GM19467 (cell line): ENCODE data around the gene SRCAP.

Experiments used
- ATAC-seq: cut with Tn5 transposase; IDR thresholded peaks from one replicate; pipeline ENCODE4 v1.9.1; 2021; ENCODE audit warnings: mild to moderate bottlenecking, moderate library complexity; ENCODE audit not compliant: unreplicated experiment

Gene SRCAP

DNA sequence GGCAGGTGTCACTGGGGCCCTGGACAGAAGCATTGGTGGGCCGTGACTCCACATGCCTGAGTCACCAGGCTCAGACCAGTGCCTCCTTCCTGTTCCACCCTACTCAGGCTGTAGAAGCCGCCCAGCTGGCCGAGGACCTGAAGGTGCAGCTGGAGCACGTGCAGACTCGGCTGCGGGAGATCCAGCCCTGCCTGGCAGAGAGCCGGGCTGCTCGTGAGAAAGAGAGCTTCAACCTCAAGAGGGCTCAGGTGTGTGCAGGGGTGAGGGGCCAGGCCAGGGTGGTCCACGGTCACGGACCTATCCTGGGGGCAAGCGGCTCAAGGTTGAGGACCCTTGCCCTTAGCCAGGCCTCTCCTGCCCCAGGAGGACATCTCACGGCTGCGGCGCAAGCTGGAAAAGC, 72.8 kb downstream of the SRCAP start:
- no peak for ATAC-seq

DNA sequence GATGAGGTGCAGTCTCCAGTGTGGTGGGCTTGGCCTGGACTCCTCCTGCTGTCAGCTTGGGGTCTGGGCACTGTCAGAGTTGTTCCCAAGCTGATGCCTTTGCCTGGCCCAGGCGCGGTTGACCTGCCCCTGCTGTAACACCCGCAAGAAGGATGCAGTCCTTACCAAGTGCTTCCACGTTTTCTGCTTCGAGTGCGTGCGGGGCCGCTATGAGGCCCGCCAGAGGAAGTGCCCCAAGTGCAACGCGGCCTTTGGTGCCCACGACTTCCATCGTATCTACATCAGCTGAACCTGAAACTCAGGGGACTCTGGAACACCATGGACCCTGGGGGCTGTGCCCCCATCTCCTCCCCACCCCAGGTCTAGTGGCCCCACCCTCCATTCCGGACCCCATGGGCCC, 74.9 kb downstream of the SRCAP start:
- ATAC-seq: no peak

DNA sequence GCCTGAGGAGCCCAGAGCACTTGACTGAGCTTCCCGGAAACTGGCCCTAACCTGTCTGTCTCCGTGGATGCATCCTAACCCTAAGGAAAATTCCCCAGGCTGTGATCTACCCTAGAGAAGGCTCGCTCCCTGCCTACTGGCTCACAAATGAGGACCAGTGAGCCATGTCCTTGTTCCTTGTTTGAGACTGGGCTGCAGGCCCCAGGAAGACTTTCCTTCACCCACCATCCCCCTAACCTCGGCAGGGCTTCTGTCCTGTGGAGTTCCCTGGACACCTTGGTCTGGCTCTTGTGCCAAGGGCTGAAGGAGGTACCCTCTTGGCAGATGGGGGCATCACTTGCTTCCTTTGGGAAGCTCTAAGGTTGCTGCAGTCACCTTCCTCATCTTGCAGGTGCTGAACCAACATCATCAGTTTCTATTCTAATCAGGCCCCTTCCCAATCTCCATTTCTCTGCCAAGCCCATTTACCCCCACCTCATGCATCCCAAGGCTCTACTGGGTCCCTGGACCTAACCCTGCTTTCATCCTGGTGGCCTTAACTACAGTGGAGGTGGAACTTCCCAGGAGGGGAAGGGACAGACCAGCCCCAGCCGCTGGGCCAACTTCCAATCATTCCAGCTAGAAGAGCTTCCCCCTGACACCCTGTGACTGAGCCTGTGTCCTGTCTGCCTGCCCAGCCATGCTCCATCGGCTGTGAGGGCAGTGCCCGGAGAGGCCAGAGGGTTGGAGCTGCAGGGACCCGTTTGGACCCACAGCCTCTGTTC, 75.6 kb downstream of the SRCAP start:
- no peak for ATAC-seq

DNA sequence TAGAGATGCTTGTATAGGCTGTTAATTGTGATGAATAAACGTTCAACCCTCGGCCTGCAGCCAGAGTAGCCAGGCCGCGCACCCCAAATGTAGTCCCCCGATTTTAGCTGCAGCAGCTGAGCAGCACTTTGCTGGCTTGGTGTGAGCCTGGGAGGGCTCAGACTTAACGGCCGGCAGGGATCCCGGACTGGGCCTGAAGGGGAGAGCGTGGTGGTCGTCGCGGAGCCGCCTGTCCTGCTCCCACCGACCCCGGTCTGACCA, 76.1 kb downstream of the SRCAP start:
- ATAC-seq: no peak

DNA sequence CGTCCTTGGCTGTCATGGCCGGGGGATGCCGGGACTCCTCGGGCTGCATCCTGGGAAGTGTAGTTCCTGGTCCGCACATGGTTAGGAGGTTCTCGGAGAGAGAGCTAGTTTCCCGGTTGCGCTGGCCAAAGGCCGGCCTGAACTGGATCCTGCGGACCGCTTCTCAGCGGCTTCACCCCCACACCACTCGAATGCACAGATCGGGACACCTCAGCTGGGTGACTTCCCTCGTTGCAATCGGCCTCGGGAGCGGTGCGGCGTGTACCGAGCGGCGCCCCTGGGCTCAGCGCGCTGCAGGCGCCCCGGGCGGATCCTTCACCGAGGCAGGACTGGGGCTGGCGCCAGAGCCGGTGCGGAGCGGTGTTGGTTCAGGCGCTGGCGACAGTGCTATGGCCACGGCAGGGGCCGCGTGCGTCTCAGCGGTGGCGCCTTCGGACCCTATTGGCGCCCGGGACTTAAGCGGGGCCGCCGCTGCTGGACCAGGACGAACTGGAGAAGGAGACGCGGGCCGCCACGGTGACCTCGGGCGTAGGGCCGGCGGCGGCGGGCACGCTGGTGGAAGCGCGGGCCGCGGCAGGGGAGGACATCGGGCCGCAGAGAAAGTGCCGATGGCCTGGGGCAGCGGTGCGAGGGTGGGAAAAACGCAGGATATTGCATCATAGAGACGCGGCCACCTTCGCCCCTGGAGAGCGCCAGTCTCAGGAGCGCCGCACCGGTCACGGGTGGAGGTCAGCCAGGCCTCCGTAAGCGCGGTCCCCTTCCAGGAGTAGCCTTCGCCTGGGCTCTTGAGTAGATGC, 76.6 kb downstream of the SRCAP start:
- no peak for ATAC-seq

DNA sequence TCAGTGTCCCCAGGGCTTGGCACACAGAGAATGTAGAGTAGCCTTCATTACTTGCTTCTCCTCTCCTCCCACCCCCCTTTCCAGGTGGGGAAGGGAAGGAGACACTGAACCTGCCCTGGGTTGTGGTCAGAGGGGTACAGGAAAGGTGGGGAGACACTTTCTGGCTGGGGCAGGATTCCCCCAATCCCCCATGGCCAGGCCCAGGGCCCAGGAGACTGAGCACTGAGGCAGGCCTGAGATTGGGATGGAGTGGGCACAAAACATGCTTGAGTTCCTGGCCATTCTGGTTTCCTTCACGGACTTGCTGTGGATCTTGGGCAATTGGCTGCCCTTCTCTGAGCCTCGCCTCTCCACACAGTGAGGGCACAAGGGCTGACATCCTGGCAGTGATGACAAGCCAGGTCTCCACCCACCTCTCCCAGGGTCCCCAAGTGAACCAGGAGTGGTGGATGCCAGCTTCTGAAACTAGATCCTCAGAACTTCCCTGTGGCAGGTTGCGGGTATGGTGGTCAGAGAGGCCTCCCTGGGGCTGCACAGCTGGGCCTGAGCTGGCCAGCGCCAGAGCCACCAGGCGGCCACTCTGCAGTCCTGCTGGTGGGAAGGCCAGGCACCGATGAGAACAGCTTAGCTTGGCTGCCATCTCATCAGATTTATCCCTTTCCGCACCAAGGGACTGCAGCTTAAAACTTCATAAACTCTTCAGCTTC, 78.8 kb downstream of the SRCAP start:
- ATAC-seq: no peak

DNA sequence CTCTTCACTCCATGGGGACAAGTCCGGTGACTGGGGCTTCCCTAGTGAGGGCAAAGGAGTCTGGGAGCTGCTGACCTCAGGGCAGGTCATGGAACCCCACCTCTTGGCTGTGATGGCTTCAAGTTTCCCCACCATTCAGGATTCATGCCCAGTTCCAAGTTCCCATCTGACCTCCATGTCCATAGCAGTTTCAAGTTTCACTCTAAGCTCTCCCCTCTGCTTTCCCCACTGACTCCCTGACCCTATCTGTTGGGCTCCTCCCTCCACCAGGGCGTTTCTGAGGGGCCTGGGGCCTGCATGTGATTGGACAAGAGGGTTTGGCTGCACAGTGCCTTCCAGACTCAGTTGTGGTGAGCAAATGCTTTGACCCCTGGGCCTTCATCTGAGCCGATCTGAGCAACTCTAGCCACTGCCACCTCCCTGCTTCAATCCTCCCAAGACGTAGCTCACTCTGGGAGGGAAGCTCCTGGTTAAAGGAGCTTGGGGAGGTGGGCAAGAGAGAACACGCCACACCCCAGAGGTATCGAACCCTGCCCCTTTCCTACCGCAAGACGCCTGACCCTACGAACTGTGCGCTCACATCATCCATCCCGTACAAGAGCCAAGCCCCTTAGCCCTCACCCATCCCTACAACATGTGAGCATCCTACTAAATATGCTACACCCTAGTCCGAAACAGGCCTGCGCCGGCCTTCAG, 79.7 kb downstream of the SRCAP start:
- ATAC-seq: no peak

DNA sequence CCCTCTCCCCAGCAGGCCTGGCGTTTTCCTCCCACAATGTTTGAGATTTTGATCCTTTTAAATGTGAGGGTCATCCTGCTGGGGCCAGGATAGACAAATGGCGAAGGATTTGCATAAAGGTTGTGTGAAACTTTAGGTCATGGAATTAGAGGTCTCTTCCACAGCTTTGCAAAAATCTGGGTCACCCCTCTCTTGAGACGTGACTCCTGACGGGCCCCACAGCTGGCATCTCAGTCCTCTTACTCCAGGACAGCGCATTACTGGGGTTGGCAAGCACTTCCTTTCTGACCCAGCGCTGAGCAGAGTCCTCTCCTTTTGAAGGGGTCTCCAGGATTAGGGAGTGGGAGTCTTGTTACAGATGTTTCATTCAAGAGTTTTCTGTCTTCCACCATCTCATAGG, 80.6 kb downstream of the SRCAP start:
- ATAC-seq: no peak

DNA sequence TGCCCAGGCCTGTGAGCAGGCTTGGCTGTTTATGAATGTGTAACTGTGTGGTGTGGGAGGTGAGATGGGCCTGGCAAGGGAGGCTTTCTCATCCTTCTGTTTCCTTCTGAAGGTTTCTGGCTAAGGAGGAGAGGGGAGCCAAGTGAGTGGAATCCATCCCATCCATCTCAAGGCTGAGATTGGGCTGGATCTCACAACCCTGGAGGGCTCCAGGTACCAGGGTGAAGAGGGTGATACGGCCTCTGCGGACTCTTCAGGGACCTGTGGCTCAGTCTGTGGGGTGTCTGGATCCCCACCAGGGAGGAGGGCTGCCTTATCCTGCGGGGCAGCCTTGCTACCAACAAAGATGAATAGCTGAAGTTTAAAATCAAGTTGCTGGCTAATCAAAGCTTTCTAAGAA, 81.0 kb downstream of the SRCAP start:
- ATAC-seq: no peak

DNA sequence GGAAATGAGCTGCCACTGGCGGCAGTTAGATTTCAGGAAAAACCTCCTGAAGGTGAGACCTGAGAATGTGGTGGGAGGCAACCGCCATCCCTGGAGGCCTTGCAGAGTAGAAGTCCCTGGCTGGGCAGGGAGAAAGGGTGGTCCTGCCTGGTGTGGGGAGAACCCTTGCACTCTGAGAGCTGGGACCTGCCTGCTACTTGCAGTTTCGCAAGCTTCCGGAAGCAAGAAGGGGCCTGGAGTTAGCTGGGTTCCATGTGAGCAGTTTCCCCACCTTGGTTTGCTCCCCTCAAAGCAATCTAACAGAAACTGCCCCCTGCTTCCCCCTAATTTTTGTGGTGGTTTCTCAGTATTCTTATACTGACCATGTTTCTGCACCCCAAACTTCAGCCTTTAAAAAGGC, 81.6 kb downstream of the SRCAP start:
- no peak for ATAC-seq

DNA sequence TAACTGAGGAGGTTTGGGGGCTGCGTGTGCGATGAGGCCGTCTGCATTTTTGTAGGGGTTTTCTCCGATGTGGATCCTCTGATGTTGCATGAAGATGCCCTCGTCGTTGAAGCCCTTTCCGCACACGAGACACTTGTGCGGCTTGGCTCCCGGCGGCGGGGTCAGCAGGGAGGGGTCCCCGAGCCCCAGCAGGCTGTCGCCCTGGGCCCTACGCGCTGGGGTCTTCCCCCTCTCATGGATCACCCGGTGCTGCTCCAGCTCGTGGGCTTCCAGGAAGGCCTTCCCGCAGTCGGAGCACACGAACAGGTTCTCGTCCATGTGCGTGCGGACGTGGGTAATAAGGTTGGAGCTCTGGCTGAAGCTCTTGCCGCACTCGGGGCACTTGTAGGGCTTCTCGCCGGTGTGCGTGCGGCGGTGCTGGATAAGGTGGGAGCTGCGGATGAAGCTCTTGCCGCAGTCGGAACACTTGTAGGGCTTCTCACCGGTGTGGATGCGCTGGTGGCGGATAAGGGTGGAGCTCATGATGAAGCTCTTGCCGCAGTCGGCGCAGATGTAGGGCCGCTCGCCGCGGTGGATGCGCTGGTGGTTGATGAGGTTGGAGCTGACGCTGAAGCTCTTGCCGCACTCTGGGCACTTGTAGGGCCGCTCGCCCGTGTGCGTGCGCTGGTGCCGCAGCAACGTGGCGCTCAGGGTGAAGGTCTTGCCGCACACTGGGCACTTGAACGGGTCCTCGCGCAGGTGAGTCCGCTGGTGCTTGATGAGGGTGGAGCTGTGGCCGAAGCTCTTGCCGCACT, 83.7 kb downstream of the SRCAP start:
- ATAC-seq: no peak

DNA sequence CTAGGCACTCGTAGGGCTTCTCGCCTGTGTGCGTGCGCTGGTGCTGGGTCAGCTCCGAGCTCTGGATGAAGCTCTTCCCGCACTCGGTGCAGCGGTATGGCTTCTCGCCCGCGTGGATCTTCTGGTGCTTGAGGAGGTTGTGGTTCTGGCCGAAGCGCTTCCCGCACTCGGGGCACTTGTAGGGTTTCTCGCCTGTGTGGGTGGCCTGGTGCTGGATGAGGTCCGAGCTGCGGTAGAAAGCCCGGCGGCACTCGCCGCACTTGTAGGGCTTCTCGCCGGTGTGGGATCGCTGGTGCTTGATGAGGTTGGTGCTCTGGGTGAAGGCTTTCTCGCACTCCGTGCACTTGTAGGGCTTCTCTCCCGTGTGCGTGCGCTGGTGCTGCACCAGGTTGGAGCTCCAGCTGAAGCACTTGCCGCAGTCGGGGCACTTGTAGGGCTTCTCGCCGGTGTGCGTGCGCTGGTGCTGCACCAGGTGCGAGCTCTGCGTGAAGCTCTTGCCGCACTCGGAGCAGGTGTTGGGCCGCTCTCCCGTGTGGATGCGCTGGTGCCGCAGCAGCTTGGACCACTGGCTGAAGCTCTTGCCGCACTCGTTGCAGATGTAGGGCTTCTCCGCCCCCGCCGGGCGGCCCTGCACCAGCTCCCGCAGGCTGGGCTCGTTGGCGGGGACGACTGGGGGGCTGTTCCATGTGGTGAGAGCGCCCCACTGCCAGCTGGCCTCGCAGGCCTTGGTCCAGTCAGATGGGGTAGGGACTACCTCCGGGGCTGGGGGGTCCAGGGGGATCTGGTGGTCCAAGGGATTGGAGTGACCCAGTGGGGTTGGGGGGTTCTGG, 84.5 kb downstream of the SRCAP start:
- ATAC-seq: no peak

DNA sequence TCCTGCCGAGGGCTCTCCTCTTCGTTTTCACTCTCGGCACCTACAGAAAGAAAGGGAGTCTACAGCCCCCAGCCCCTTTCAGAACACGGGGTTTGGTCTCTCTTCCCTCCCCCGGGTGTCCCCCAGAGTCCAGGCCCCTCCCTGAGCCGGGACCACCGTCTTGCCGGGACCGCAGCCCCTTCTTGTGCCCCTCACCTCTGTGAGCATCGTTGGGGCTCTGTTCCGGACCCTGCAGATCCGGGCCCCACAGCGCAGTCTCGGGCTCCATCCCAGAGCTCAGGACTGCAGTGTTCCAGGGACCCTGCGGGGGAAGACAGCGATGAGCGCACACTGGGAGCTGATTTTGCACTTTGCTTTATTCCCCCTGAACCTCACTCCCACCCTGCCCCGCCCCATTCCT, 85.2 kb downstream of the SRCAP start:
- no peak for ATAC-seq

DNA sequence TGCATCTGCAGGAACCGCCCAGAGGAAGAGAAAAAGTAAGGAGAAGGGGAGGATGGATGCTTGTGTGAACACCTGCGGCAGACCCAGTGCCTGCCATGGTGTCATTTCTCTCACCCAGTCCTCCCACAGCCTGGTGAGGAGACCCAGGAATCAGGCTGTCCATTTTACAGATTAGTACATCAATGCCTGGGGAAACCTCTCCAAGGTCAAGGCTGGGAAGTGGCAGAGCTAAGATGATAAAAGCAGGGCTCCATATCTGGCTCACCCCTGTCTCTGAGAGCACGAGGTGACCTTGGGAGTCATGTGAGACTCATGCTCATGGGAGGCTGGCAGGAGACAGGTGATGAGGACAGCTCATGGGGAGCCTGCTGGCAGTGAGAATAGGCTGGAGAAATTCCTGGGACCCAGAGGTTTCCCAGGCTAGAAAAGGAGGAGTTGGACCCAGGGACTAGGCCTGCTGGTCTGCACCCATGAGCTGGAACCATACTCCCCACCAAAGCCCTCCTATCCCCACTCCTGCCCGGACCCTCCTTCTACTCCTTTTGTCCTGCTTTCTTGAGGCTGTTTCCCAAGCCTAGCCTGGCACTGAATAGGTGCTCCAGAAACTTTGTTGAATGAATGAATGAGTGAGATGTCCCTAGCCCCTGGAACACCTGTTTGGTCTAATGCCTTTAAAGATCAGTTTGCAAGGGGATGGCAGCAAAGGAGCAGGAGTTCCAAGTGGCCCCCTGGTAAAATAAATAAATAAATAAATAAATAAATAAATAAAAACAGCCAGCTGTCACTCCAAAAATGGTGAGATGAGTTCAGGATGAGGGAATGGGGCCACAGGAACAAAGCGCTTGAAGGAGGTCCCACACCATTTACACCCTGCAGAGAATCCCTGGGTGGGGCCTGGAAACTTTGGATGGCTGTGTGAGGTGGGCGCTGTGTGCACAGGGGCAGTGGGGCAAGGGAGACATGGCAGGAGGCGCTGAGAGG, 86.4 kb downstream of the SRCAP start:
- no peak for ATAC-seq

DNA sequence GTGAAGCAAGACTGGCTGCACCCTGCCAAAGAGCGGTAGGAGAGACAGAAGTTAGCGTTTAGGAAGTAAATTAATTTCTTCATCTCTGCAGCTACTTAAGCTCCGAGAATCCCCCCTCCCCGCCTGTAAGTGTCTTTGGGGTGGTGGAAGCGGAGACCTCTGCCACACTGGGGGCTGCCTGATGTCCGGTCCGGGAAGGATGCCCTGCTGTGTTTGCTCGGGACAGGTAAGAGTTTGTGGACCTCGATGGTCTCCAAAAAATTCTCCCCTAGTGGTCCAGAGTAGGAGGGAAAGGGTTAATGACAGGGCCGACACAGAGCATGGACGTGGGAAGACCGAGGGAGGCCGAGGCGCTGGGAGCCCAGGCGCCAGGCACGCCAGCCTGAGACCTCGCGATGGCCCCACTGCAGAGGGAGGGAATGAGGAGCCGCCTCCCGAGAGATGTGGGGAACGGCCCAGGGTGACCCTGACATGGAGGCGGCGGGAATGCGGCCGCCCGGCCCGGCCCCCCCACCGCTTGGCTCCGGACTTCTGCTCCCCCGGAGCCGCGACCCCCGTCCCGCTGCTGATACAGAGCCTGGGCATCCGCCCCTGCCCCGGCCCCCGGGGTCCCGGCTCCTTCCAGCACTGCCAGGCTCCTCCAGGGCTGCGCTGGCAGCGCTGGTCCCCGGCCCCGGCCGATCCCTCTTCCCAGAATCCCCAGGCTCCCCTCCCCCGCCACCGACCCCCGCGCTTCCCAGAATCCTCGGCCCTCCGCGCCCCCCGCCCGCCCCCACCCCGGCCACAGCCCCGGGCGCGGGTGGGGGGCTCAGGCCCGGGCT, 87.4 kb downstream of the SRCAP start:
- ATAC-seq: no peak

DNA sequence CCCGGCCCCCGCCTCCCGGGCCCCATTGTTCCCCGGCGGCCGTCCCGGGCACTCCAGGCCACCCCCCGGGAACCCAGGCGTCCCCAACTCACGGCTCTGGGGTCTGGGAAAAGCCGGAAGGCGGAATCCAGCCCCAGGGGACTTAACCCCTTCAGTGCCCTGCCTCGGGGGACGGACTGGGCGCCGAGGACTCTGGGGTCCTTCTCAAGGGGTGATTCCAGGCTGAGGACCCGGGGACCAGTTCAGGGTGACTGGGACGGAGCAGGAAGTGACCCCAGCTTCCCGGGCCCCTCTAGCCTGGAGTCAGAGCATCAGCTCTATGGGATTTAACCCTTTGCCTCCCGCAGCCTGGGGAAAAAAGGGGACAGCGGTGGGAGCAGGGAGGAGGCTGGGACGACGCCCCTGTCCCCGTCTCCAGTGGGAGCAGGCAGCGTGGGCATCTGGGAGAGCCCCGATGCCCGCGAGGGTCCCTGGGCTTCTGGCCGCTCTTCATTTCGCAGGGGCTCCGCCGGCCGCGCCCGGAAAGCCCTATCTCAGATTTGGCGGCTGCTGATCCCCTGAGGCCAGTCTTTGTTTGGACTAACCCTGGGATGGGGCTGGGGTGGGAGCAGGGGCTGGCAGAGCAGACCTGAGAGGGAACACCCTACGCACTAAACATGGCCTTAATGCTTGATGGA, 88.1 kb downstream of the SRCAP start, which contains the start of gene ZNF629:
Gene ZNF629, minus strand, starts transcription at position 270 of the 677 bp plus-strand sequence. CDS start 2,723 bp downstream, outside the sequence.
- ATAC-seq: no peak
